Ishikawa (cell line): ENCODE data around the gene HTR3D.

ENCODE experiments used
- CEBPB ChIP-seq: IDR thresholded peaks from 2 replicates; pipeline ENCODE4 v1.6.1; 2012
- CREB1 ChIP-seq: IDR thresholded peaks from 2 replicates; pipeline ENCODE4 v1.6.1; 2012; ENCODE audit warnings: low read depth
- EGR1 ChIP-seq: IDR thresholded peaks from 2 replicates; pipeline ENCODE4 v1.6.1; 2012
- EP300 ChIP-seq: IDR thresholded peaks from 2 replicates; pipeline ENCODE4 v1.6.1; 2012; ENCODE audit warnings: borderline replicate concordance
- FOXM1 ChIP-seq: IDR thresholded peaks from 2 replicates; pipeline ENCODE4 v1.6.1; 2012; ENCODE audit warnings: low read depth, borderline replicate concordance
- NFIC ChIP-seq: IDR thresholded peaks from 2 replicates; pipeline ENCODE4 v1.6.1; 2012
- RAD21 ChIP-seq: IDR thresholded peaks from 2 replicates; pipeline ENCODE4 v1.6.1; 2012; ENCODE audit warnings: low read depth
- TCF12 ChIP-seq: IDR thresholded peaks from 2 replicates; pipeline ENCODE4 v1.6.1; 2012; ENCODE audit warnings: low read depth
- YY1 ChIP-seq: IDR thresholded peaks from 2 replicates; pipeline ENCODE4 v1.6.1; 2012; ENCODE audit warnings: low read depth
- ZBTB7A ChIP-seq: IDR thresholded peaks from 2 replicates; pipeline ENCODE4 v1.6.1; 2012; ENCODE audit warnings: low read depth
- TF ChIP-seq, protein P1 (sequence below): IDR thresholded peaks from 2 replicates; pipeline ENCODE4 v1.6.1; 2012

DNA sequence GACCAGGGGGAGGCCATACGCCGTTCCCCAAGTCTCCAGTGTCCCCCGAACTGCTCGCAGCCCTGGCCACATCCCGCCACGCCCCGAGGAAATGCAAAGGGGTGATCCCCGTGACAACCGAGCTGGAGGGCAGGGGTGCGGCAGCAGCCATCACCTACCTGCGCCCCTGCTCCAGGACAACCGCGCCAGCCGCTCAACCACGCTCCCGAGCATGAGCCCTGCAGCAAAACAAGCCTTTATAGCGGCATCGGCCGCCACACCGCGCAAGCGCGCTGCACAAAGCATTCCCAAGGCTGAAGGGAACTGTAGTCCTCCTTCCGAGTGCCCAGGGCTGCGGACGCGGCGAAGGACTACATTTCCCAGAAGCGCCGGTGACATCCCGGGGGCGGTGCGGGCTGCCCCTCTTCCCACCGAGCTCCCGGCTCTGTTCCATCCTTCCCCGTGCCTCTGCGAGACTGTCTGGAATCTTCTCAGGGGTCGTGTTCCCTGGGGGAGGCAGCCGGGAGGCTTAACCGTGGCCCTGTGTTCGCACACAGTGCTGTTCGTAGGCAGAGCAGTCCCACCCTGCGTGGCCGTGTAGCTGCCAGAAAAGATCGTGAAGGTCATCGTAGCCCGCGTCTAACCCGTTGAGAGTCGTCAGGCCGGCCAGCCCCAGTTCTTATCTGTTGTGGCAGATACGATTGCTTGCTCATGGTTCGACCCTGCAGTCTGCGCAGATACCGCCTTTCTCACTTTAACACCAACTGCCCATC is 13.7 kb upstream of the HTR3D start, which contains the start of gene ABCC5:
- TF ChIP-seq FOXM1 (0 out of 2 replicates have a peak, but pooled peaks have one; percentile 28), NFIC (peak; percentile 25; the same call in 1 of the 2 replicates), CREB1 (no peak), TCF12 (0 out of 2 replicates have a peak, but pooled peaks have one; percentile 53), EGR1 (peak; percentile 92), YY1 (0 out of 2 replicates have a peak, but pooled peaks have one; percentile 38), RAD21 (no peak), ZBTB7A (peak; percentile 48), EP300 (no peak), CEBPB (no peak)
- TF ChIP-seq, protein P1, sequence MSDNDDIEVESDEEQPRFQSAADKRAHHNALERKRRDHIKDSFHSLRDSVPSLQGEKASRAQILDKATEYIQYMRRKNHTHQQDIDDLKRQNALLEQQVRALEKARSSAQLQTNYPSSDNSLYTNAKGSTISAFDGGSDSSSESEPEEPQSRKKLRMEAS: peak; percentile 94
